ENCODE measurements around the gene ACP2.

GRCh38 chr11:47257177-47257516 is 8.5 kb upstream of the ACP2 start:
- TF ChIP-seq CTCF (IDR thresholded peaks at IDR 0.05) (no peak), POLR2AphosphoS5 (IDR thresholded peaks at IDR 0.05; ENCODE audit: insufficient read depth in 1 of 2, low read depth in 1 of 2) (no peak), POLR2A (IDR thresholded peaks at IDR 0.05) (no peak)
